GM18867 (cell line): ENCODE measurements around the gene PGGHG.
"Not testable (repeated sequence)": the region's sequence is repeated elsewhere in the genome, so short reads cannot be mapped to it uniquely, and the experiment has no call there.

Experiments used
- ATAC-seq: cut with Tn5 transposase; IDR thresholded peaks from one replicate; pipeline ENCODE4 v1.9.1; 2021; ENCODE audit warnings: mild to moderate bottlenecking, moderate library complexity; ENCODE audit not compliant: unreplicated experiment

PGGHG gene

GRCh38 chr11:296171-297050 is 7.5 kb downstream of the PGGHG start:
- no peak for ATAC-seq

DNA sequence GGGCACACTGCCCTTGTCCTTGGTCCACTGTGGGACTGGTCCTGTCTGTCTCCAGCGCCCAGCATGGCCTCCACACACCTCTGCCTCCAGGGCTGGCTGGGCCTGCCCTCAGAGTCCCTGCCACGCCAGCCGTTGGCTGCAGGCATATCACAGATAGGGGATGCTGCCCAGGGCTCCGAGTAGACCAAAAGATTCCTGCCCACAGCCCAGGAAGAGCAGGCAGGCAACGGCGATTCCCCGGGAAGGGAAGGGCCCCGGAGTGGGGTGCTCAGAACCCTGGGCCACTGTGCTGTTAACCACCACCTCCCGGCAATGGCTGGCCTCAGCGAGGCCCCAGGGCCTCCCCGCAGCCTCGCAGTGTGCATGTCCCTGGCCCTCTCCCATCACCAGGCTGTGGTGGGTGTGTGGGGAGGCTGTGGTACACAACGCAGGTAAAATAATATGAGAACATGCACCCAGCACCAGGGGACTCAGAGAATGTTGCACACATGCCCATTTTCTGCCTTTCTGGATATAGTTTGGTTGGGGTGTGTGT is 8.2 kb downstream of the PGGHG start:
- no peak for ATAC-seq

DNA sequence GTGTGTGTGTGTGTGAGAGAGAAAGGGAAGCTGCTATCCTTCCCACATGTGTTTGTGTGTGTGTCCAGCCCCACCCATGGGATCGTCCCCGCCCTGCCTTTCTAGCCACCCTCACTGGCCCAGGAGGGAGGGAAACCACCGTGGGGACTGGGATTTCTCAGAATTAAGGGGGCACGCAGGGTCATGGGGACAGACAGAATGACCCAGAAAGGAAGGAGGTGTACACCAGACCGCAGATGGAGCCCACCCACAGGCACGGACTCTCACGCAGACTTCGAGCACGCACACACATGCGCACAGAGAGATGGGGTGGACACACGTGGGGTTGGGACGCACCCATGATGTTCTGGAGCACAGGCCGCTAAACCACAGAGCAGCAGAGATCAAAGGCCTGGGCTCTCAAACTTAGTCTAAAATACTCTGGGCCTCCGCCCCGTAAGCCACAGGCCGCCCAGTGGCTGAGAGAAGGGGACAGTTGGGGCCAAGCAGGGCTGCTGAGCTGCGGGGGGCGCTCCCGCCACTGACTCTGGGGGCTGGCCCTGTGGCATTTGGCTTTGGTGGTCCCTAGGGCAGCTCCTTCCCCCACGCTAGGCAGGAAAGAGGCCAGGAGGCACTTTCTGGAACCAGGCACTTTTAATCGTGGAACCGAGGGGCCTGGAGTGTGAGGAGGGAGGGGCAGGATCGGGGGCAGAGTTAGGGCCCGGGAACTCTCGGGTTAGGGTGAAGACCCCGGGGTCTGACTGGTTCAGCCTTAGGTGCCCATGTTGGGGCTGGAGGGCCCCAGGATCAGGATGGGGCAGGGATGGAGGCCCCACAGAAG is 8.9 kb downstream of the PGGHG start:
- no peak for ATAC-seq

DNA sequence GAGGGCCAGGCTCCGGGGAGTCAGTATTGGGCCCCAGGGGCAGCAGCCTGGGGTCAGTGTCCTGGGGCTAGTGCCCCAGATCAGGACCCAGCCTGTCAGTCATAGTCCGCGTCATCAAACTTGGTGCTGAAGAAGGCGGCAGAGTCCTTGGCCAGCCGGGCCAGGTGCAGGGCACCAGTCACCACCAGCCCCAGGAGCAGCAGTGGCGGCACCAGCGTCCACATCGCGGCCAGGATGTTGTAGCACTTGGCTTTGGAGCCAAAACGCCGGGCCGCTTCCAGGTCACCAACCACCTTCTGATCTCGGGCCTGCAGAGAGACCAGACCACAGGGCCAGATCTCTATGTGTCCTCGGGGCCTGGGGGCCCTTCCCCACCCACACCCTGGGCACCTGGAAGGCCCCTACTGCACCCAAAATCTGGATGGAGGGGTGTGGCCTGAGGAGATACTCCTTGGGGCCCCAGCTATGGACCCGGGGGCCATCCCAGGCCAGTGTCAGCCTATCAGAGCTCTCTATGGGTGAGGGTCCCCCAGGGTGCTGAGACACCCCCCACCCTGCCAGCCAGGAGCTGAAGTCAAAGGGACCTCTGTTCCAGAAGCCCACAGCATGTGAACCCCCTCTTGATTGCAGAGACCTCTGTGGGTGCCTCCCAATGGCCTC is 9.6 kb downstream of the PGGHG start:
- no peak for ATAC-seq

- no peak for ATAC-seq
Observed at GRCh38 chr11:299081-299891, 10.4 kb downstream of the PGGHG start, which contains the start of gene IFITM5. Gene IFITM5, minus strand, starts transcription at chr11:299526. Its CDS starts 36 bp downstream, at chr11:299490.

- no peak for ATAC-seq
Observed at GRCh38 chr11:299951-300735, 11.2 kb downstream of the PGGHG start.

GRCh38 chr11:303363-303762 is 14.4 kb downstream of the PGGHG start:
- no peak for ATAC-seq

DNA sequence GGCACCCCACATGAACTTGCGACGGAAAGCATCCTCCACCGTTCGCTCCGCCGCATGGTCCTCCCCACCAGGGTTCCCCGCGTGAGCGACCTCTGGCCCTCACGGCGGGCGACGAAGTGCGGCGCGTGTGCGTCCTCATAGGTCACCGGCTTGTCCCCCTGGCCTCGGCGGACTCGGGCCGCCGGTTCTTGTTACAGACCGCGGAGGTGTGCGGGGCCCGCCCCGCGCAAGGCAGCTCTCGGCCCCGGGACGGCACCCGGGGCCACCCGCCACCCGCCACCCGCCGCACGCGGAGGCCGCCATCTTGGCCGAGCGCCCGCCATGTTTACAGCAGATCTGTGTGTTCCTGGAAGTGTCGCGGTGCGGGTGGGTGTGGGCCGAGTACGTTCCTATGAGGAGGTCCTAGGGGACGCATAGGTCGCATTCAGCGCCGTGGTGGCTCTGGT is 15.2 kb downstream of the PGGHG start:
- ATAC-seq = no peak

- no peak for ATAC-seq
Observed at GRCh38 chr11:304915-305843, 16.3 kb downstream of the PGGHG start.

GRCh38 chr11:305844-306211 is 16.9 kb downstream of the PGGHG start:
- ATAC-seq = no peak

DNA sequence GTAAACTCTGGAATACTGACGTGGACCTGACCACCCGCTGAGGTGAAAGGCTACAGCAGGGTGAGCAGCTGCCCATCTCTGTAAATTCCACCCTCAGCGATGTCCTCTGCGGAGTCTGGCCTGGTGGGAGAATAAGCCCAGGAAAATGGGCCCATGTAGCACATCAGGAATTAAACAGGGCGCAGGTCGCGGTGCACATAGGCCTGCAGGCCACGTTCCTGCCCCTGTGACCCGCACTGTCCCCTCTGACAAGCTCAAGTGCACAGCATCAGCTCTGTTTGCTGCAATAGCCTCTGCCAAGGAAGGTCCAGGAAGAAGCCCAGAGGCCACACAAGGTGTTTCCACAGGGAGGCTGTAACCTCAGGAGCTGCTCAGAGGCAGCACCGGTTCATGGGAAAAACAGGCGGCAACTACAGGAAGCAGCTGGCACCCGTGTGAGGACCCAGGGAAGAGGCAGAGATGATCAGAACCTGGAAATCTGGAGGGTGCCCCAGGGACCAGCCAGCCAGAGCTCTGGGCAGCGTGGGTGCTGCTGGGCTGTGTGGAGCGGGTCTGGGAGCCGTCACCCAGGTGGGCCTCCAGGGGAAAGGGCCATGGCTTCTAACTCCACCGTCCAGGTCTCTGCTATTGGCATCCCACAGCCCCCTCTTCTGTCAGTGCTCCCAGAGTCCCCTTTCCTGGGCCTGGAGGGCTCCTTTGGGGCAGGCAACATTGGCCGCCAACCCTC is 17.9 kb downstream of the PGGHG start:
- no peak for ATAC-seq

- not testable (repeated sequence) for ATAC-seq
Observed at GRCh38 chr11:307766-308708, 19.1 kb downstream of the PGGHG start, which contains the start of gene IFITM2. Gene IFITM2, plus strand, starts transcription at chr11:307816. Its CDS starts 377 bp downstream, at chr11:308193.

DNA sequence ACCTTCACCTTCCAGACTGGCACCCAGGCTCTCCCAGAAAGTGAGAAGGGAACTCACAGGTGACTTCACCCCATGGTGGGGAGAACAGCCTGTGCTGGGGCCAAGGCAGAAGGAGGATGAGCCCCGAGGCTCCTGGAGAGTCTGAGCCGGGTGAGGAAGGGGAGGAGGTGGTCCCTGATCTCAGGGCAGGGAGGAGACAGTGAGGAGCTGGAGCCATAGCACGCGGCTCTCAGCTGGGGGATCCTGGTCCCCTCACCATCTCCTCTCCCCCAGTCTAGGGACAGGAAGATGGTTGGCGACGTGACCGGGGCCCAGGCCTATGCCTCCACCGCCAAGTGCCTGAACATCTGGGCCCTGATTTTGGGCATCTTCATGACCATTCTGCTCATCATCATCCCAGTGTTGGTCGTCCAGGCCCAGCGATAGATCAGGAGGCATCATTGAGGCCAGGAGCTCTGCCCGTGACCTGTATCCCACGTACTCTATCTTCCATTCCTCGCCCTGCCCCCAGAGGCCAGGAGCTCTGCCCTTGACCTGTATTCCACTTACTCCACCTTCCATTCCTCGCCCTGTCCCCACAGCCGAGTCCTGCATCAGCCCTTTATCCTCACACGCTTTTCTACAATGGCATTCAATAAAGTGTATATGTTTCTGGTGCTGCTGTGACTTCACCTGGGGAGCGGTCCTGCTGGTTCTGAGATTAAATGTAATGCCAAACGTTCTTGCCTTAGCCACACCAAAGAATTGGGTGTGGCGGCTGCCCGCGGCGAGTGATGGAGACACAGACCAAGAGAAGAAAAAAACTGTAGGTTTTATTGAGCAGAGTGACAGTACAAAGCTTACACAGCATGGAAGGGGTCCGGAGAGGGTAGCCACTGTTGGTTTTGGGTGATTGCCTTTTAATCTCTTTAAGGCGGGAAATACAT is 20.1 kb downstream of the PGGHG start:
- not testable (repeated sequence) for ATAC-seq

- ATAC-seq = not testable (repeated sequence)
Observed at GRCh38 chr11:309979-310572, 21.1 kb downstream of the PGGHG start.
